T-helper 2 cell treated with Interferon-gamma antibody and Interleukin-4, amounts not matched to agents 5 μg/mL and 100 μg/mL, for 36 hours (primary cell): ENCODE results near the gene ASPA.
"Not testable (repeated sequence)": the region's sequence is repeated elsewhere in the genome, so short reads cannot be mapped to it uniquely, and the experiment has no call there.

Source experiments
- DNase-seq: peaks from one replicate; pipeline ENCODE4 v3.0.0; 2021; ENCODE audit warnings: low spot score
- H3K27ac Mint-ChIP-seq: one replicate; pipeline ENCODE4 v1.8.0; 2021; ENCODE audit warnings: mild to moderate bottlenecking, mixed read lengths
- H3K27me3 Mint-ChIP-seq: one replicate; pipeline ENCODE4 v1.8.0; 2021; ENCODE audit warnings: low read depth, mixed read lengths
- H3K36me3 Mint-ChIP-seq: one replicate; pipeline ENCODE4 v1.8.0; 2021; ENCODE audit warnings: low read depth, mixed read lengths
- H3K4me1 Mint-ChIP-seq: one replicate; pipeline ENCODE4 v1.8.0; 2021; ENCODE audit warnings: low read depth, mixed read lengths
- H3K4me3 Mint-ChIP-seq: one replicate; pipeline ENCODE4 v1.8.0; 2022; ENCODE audit warnings: mild to moderate bottlenecking, moderate library complexity, mixed read lengths
- H3K9me3 Mint-ChIP-seq: one replicate; pipeline ENCODE4 v1.8.0; 2021; ENCODE audit warnings: mixed read lengths

Gene ASPA

DNA sequence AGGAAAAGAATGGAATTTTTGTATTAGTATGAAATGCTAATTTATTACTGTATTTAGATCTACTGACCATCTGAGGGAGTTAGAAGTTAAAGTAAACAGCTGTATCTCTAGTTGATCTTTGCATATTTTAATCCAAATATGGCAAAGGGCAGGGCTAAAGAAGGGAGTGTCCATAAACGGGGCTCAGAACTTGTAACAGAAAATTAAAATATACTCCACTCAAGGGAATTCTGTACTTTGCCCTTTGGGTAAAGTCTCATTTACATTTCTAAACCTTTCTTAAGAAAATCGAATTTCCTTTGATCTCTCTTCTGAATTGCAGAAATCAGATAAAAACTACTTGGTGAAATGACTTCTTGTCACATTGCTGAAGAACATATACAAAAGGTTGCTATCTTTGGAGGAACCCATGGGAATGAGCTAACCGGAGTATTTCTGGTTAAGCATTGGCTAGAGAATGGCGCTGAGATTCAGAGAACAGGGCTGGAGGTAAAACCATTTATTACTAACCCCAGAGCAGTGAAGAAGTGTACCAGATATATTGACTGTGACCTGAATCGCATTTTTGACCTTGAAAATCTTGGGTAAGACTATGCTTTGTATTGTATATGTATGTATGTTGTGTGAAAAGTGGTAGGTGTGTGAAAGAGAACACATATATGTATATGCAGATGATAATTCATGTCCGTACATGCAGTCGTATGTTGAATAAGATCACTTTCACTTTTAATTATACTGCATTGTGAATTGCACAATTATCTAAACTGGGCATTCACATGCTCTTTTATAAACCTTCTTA, at the start of gene ASPA:
Gene ASPA (plus strand): TSS at position 186 of the 799 bp plus-strand sequence. CDS start 163 bp downstream, at position 349.
- DNase-seq, result no peak
- no peaks in the 10 kb centered on the region for H3K9me3 Mint-ChIP-seq

GRCh38 chr17:3433215-3433614, 42.6 kb upstream of the ASPA start:
- H3K36me3 Mint-ChIP-seq, H3K27ac Mint-ChIP-seq, H3K9me3 Mint-ChIP-seq, H3K27me3 Mint-ChIP-seq, DNase-seq, H3K4me3 Mint-ChIP-seq, H3K4me1 Mint-ChIP-seq: not testable (repeated sequence)

More for the DNA sequence above, at the start of gene ASPA:
- Mint-ChIP-seq H3K4me1 (peaks cover 5% of the 10 kb centered on the region), H3K36me3 (no peaks in the 10 kb centered on the region), H3K27me3 (no peaks in the 10 kb centered on the region), H3K4me3 (peak within 1 kb of the TSS; percentile 16), H3K27ac (no peak within 1 kb of the TSS)

- no peaks in the 10 kb centered on the region for H3K36me3 Mint-ChIP-seq
- H3K27ac Mint-ChIP-seq, result no peak within 1 kb of the TSS
- H3K4me1 Mint-ChIP-seq, result no peaks in the 10 kb centered on the region
- no peaks in the 10 kb centered on the region for H3K27me3 Mint-ChIP-seq
- no peak for DNase-seq
- H3K9me3 Mint-ChIP-seq, result no peaks in the 10 kb centered on the region
- H3K4me3 Mint-ChIP-seq, result no peak within 1 kb of the TSS
Measured at GRCh38 chr17:3433741-3434140, 42.1 kb upstream of the ASPA start, which contains the start of gene OR1E2. Gene OR1E2 (minus strand): TSS chr17:3433841. CDS start chr17:3433841, 0 bp downstream.

DNA sequence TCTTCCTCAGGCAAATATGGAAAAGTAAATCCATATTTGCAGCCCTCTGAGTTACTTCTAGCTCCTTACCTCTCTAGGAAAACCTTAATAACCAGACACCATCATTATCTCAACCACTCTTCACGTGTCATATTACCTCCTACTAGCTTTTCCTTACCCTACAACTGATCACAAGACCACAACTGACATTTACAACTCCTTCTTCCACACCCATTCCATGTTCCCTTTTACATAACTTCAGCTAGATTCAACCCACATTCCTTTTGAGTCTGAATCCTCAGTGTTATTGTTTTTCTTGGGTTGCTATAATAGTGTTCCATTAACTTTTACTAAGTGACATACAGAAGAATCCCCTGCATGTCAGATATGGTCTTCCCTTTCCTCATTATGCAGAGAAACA, 37.4 kb upstream of the ASPA start:
- Mint-ChIP-seq H3K27ac (no peak overlapping the region), H3K4me3 (no peak overlapping the region), H3K9me3 (no peaks in the 10 kb centered on the region), H3K36me3 (no peaks in the 10 kb centered on the region), H3K27me3 (peaks cover 6% of the 10 kb centered on the region), H3K4me1 (no peaks in the 10 kb centered on the region)
- no peak for DNase-seq

DNA sequence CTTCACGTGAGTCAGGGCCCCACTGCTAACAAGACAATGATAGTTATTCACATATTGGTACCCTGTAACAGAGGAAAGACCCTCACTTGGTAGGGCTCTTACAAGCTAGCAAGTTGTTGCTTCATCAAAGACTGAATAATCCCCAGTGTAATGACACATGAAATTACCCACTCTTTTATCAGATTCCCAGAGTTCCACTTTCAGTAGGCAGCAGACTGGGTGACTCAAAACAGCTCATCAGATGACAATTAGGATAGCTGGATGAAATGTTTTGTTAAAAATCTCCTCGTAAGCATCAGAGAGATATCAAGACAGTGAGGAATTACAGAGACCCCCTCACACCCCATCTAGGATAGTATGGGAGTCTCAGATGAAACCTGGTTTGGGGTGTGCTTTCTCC, 35.3 kb upstream of the ASPA start:
- H3K27ac Mint-ChIP-seq, result no peak overlapping the region
- H3K27me3 Mint-ChIP-seq, result peaks cover 6% of the 10 kb centered on the region
- H3K36me3 Mint-ChIP-seq, result no peaks in the 10 kb centered on the region
- no peak for DNase-seq
- H3K4me1 Mint-ChIP-seq, result no peaks in the 10 kb centered on the region
- H3K4me3 Mint-ChIP-seq, result no peak overlapping the region
- H3K9me3 Mint-ChIP-seq, result no peaks in the 10 kb centered on the region

DNA sequence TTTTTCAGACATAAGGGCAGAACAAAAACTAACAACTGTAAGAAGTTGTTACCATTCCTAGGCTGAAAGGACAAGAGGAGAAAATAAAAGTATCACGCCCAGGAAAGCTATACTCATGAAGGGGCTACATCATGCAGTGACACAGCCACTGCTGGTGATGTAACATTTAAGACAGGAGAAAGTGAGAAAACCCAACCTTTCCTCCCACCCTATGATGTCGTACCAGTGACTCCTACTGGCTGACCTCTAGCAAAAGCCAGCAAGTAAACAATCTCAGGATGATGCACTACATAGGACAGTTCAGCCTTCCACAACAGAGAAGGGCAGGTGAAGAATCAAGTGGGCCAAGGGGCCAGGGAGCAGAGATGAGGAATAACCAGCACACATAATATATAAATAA, 28.2 kb upstream of the ASPA start:
- DNase-seq, result no peak
- H3K9me3 Mint-ChIP-seq, result no peaks in the 10 kb centered on the region
- no peak overlapping the region for H3K4me3 Mint-ChIP-seq
- H3K36me3 Mint-ChIP-seq, result no peaks in the 10 kb centered on the region
- H3K27ac Mint-ChIP-seq, result no peak overlapping the region
- peaks cover 1% of the 10 kb centered on the region for H3K27me3 Mint-ChIP-seq
- H3K4me1 Mint-ChIP-seq, result no peaks in the 10 kb centered on the region

DNA sequence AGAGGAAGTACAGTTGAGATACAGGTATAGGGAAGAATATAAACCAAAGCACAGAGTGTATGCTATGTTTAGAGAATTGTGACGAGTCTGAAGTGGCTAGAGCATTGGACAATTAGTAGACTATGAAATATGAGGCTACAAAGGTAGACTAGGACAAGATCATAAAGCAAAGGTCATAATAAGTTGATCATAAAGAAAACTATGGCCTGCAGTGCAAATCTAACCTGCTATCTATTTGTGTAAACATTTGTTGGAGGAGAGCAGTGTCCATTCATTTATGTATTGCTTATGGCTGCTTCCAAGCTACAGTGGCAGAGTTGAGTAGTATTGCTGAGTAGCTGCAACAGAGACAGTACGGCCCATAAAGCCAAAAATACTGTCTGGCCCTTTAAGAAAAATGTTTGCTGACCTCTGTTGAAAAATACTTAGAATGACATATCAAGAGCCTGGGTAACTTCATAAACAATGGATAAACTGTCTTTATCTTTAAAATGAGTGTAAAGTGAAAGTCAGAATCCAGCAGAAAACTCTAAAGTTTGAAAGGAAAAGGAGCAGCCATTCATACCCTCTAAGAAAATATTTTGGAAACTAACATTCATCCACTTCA, 27.6 kb upstream of the ASPA start:
- Mint-ChIP-seq H3K27me3 (no peaks in the 10 kb centered on the region), H3K4me1 (no peaks in the 10 kb centered on the region), H3K27ac (no peak overlapping the region), H3K9me3 (no peaks in the 10 kb centered on the region), H3K4me3 (no peak overlapping the region), H3K36me3 (no peaks in the 10 kb centered on the region)
- no peak for DNase-seq

GRCh38 chr17:3466355-3466754, 9.4 kb upstream of the ASPA start:
- not testable (repeated sequence) for H3K4me3 Mint-ChIP-seq, H3K36me3 Mint-ChIP-seq, H3K27ac Mint-ChIP-seq, H3K27me3 Mint-ChIP-seq, H3K9me3 Mint-ChIP-seq, H3K4me1 Mint-ChIP-seq, DNase-seq

- no peaks in the 10 kb centered on the region for H3K9me3 Mint-ChIP-seq
- no peak for DNase-seq
- peaks cover 2% of the 10 kb centered on the region for H3K27me3 Mint-ChIP-seq
- H3K4me3 Mint-ChIP-seq, result no peak overlapping the region
- no peaks in the 10 kb centered on the region for H3K4me1 Mint-ChIP-seq
- no peak overlapping the region for H3K27ac Mint-ChIP-seq
- H3K36me3 Mint-ChIP-seq, result no peaks in the 10 kb centered on the region
Measured at GRCh38 chr17:3469529-3469928, 6.3 kb upstream of the ASPA start.

GRCh38 chr17:3471599-3471998, 4.2 kb upstream of the ASPA start, which contains the start of gene SPATA22:
Gene SPATA22 (minus strand): TSS chr17:3471819. CDS start chr17:3469325, 2,494 bp downstream.
- Mint-ChIP-seq H3K9me3 (no peaks in the 10 kb centered on the region), H3K4me3 (no peak within 1 kb of the TSS), H3K27me3 (peaks cover 2% of the 10 kb centered on the region), H3K27ac (no peak within 1 kb of the TSS), H3K36me3 (no peaks in the 10 kb centered on the region), H3K4me1 (peaks cover 5% of the 10 kb centered on the region)
- no peak for DNase-seq

DNA sequence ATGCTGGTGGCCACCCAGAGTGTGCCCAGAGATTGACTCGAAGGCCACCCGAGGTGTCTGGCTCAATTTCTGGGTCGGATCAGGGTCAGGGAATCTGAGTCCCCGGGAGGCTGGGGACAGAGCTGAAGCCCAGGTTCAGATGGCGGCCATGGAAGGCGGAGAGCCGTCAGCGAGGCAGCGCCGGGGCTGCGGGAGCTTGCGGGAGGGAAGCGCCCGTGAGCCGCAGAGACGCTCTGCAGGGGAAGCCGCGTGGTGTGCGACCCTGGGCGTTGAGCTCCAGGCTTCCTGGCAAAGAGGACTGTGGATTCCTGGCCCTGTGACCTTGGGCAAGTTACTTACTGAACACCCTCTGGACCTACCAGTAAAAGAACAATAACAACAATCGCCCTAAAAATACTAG, 3.7 kb upstream of the ASPA start:
- no peak for DNase-seq
- Mint-ChIP-seq H3K4me1 (peaks cover 5% of the 10 kb centered on the region), H3K9me3 (no peaks in the 10 kb centered on the region), H3K36me3 (no peaks in the 10 kb centered on the region), H3K27me3 (peaks cover 2% of the 10 kb centered on the region), H3K27ac (no peak overlapping the region), H3K4me3 (no peak overlapping the region)

DNA sequence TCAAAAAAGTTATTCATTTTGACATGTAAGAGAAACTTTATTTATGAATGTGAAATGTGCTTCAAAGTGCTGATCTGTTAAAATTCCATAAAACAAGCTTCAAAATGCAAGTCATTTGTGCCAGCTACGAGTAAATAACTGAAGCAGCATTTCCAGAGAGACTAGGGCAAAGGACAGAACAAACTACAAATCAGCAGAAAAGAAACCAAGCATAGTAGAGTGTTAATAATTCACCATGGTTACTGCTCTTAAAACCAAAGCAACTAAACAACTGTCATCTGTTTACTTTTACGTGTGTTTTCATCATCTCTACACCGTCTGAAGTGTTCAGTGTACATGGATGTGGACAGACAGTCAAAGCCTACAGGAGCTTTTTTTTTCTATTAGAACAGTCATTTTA, 1.6 kb upstream of the ASPA start:
- no peaks in the 10 kb centered on the region for H3K36me3 Mint-ChIP-seq
- H3K27me3 Mint-ChIP-seq, result no peaks in the 10 kb centered on the region
- peaks cover 5% of the 10 kb centered on the region for H3K4me1 Mint-ChIP-seq
- no peak overlapping the region for H3K27ac Mint-ChIP-seq
- H3K4me3 Mint-ChIP-seq, result no peak overlapping the region
- no peak for DNase-seq
- no peaks in the 10 kb centered on the region for H3K9me3 Mint-ChIP-seq

DNA sequence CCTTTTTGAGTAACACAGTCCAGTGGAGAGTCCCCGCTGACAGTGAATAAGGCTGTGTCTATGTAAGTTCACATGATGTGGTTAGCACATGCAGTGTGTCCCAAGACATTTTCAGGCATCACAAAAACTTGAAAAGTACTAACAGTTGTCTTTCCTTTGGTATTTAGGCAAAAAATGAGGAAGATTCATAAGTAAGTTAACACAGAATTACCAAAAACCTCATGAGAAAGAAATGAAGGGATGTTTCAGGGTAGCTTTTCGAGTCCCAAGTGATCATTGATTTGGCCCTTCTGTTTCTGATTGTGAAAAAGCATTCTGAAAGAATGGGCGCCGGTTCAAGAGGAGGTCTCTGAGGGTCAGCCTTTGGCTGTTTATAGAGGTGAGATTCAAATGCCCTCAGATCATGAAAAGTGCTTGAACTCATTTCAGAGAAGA, 529 bp upstream of the ASPA start:
- Mint-ChIP-seq H3K4me3 (no peak overlapping the region), H3K27ac (no peak overlapping the region), H3K27me3 (no peaks in the 10 kb centered on the region), H3K4me1 (peaks cover 5% of the 10 kb centered on the region), H3K36me3 (no peaks in the 10 kb centered on the region), H3K9me3 (no peaks in the 10 kb centered on the region)
- DNase-seq, result no peak

DNA sequence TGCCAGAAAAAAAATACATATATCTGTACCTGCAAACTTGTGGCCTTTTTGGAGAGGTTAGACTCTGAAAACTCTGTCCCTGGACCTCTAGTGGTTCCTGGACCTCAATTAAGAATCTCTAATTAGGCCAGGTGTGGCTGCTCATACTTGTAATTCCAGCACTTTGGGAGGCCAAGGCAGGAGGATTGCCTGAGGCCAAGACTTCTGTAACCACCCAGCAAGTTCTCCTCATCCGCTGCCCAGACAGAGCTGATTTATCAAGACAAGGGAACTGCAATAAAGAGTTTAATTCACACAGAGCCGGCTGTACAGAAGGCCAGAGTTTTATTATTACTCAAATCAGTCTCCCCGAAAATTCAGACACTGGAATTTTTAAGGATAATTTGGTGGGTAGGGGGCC, 4.2 kb downstream of the ASPA start:
- H3K27ac Mint-ChIP-seq, result no peak overlapping the region

More for the DNA sequence above, 4.2 kb downstream of the ASPA start:
- no peak for DNase-seq
- no peaks in the 10 kb centered on the region for H3K36me3 Mint-ChIP-seq
- no peak overlapping the region for H3K4me3 Mint-ChIP-seq
- H3K9me3 Mint-ChIP-seq, result no peaks in the 10 kb centered on the region
- peaks cover 2% of the 10 kb centered on the region for H3K27me3 Mint-ChIP-seq
- H3K4me1 Mint-ChIP-seq, result peaks cover 5% of the 10 kb centered on the region
